ENCODE measurements around the gene TRIP13.

DNA sequence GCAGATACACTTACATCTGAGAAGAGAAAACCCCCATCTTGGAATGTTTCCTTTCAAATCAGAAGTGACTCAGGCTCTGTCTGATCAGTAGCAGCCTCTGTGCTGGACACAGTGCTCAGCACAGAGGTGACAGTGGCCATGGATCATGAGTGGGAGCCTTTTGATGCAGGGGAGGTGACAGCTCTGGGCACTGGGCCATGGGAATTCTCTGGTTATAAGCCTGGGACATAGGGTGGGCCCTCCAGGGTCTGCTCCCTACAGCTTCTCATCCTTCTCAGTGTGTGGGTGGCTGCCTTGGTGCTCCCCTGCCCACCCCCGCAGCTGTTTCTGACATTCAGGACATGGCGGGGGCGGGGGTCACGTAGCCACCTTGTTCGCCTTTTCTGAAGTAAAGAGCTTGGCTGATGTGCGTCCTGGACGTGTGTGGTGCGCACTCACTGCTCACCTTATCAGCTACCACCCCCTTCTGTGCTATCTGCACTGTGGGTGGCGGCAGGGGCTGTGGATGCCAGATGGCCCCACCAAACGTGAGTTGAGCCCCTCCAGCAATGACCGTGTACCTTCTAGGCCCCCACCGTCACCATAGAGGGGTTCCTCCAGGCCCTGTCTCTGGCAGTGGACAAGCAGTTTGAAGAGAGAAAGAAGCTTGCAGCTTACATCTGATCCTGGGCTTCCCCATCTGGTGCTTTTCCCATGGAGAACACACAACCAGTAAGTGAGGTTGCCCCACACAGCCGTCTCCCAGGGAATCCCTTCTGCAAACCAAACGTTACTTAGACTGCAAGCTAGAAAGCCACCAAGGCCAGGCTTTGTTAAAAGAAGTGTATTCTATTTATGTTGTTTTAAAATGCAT lies 24.0 kb downstream of the TRIP13 start:
- TF ChIP-seq, protein P1, sequence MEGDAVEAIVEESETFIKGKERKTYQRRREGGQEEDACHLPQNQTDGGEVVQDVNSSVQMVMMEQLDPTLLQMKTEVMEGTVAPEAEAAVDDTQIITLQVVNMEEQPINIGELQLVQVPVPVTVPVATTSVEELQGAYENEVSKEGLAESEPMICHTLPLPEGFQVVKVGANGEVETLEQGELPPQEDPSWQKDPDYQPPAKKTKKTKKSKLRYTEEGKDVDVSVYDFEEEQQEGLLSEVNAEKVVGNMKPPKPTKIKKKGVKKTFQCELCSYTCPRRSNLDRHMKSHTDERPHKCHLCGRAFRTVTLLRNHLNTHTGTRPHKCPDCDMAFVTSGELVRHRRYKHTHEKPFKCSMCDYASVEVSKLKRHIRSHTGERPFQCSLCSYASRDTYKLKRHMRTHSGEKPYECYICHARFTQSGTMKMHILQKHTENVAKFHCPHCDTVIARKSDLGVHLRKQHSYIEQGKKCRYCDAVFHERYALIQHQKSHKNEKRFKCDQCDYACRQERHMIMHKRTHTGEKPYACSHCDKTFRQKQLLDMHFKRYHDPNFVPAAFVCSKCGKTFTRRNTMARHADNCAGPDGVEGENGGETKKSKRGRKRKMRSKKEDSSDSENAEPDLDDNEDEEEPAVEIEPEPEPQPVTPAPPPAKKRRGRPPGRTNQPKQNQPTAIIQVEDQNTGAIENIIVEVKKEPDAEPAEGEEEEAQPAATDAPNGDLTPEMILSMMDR (IDR thresholded peaks at IDR 0.05), result no peak
- no peak for TF ChIP-seq POLR2A (IDR thresholded peaks at IDR 0.05)
